Stimulated activated CD8-positive, alpha-beta memory T cell treated with anti-CD3 and anti-CD28 coated beads, Interleukin-12 subunit alpha, Interleukin-12 subunit beta, amount 100 ng/mL, for 4 hours (primary cell): ENCODE data around the gene ST8SIA6.
"Not testable (repeated sequence)": the region's sequence is repeated elsewhere in the genome, so short reads cannot be mapped to it uniquely, and the experiment has no call there.

Source experiments
- DNase-seq: peaks from one replicate; pipeline ENCODE4 v3.0.0-alpha.2; 2020; ENCODE audit warnings: low read depth

ST8SIA6 gene

GRCh38 chr10:17427201-17427600 is 27.2 kb downstream of the ST8SIA6 start:
- no peak for DNase-seq

GRCh38 chr10:17426263-17426750 is 28.1 kb downstream of the ST8SIA6 start:
- no peak for DNase-seq

- DNase-seq, result no peak
These were observed 28.7 kb downstream of the ST8SIA6 start for GRCh38 chr10:17425584-17426262.

- no peak for DNase-seq
These were observed 30.7 kb downstream of the ST8SIA6 start for GRCh38 chr10:17423632-17424186.

DNA sequence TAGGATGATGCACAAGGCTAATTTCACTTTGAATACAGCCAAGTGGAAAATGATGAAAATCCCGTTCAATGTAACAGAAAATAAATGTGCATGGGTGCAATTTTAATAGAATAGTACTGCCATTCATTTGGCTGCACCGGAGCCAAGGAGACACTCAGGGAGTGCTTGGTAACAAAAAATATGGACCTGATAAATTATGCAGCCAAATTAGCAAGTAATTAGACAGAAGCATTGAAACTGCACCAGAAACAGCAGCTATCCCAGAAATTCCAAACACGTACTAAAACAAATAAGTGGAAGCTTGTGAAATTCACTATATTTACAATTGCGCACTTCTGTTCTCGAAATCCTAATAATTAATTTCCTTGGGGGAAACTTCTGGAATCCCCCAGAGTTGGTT is 31.5 kb downstream of the ST8SIA6 start:
- DNase-seq, result no peak

GRCh38 chr10:17418249-17418648 is 36.1 kb downstream of the ST8SIA6 start:
- DNase-seq, result no peak

GRCh38 chr10:17416442-17417211 is 37.8 kb downstream of the ST8SIA6 start:
- DNase-seq, result no peak

DNA sequence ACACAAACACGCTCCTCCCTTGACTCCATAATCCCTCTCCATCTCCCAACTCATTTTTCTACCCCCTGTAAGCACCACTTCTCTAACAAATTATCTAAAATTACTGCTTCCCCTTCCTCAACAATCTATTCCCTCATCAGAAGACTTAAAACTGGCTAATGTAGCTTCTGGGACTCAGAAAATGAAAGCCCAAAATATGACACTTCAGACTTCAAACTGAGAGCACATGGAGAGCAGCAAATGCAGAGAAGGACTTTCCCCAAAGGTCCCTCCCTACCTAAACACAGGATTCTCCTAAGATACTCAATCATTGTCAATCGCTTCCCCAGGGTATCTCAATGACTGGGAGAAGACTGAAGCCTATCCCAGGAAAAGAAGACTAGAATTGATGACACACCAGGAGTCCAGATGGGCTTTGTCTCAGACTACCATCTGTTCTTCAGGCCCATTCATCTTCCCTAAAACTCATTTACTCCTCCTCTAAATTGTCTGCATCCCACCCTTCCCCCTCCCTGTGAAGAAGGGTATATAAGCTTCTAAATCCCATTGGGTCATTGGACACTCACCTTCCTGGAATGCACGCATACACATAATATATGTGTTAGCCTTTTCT is 39.2 kb downstream of the ST8SIA6 start:
- DNase-seq, result no peak

- no peak for DNase-seq
These were observed 39.9 kb downstream of the ST8SIA6 start for GRCh38 chr10:17414484-17414883.

DNA sequence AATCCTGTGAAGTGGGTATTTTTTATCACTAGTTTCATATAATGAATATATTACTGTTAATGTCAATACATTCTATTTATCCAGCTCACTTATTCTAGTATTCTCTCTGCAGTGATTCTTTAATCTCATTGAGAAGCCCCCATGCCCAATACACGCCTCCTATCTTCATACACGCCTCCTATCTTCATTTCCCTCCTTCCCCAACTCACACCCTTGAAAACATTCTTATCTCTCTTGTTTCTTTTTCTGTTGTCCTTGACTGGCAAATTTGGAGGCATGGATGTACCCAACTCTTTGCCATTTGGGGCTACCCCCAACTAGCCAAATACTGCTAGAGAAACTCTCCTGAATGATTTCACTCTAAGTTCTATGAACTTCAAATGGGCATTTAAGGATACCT is 40.5 kb downstream of the ST8SIA6 start:
- DNase-seq, result no peak

GRCh38 chr10:17412323-17412722 is 42.1 kb downstream of the ST8SIA6 start:
- DNase-seq, result no peak

- no peak for DNase-seq
These were observed 43.5 kb downstream of the ST8SIA6 start for GRCh38 chr10:17410907-17411306.

DNA sequence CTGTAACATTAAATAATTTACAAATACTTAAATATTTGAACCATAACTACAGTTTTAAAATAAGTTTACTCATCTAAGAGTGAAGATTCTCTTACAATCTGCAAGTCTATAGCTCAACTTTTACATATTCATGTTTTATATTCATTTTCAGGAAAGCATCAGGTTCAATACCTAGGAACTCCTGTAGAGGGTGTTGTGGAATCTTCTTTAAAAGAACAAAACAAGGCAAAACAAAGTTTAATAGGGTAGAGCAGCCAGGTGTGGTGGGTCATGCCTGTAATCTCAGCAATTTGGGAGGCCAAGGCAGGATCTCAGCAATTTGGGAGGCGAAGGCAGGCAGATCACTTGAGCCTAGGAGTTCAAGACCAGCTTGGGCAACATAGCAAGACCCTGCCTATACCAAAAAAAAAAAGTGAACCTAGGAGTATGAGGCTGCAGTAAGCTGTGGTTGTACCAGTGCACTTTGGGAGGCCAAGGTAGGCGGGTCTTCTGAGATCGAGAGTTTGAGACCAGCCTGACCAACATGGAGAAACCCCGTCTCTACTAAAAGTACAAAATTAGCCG is 45.1 kb downstream of the ST8SIA6 start:
- no peak for DNase-seq

DNA sequence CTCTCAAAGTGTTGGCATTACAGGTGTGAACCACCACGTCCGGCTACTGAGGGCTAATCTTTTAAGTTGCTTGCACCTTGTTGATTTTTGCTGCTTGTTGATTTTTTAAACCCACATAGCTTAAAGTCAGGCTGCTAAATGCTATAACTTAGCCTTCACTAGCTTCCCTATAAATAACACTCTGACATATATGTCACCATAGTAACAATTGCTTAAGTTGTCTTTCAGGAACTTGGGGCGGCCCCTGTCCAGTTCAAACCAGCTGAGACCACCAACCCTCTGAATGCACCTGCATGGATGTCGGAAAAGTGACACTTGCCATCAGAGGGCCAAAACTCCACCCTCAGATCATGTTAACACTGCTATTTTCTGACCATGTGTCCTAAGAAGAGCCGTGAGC is 47.3 kb downstream of the ST8SIA6 start:
- no peak for DNase-seq

DNA sequence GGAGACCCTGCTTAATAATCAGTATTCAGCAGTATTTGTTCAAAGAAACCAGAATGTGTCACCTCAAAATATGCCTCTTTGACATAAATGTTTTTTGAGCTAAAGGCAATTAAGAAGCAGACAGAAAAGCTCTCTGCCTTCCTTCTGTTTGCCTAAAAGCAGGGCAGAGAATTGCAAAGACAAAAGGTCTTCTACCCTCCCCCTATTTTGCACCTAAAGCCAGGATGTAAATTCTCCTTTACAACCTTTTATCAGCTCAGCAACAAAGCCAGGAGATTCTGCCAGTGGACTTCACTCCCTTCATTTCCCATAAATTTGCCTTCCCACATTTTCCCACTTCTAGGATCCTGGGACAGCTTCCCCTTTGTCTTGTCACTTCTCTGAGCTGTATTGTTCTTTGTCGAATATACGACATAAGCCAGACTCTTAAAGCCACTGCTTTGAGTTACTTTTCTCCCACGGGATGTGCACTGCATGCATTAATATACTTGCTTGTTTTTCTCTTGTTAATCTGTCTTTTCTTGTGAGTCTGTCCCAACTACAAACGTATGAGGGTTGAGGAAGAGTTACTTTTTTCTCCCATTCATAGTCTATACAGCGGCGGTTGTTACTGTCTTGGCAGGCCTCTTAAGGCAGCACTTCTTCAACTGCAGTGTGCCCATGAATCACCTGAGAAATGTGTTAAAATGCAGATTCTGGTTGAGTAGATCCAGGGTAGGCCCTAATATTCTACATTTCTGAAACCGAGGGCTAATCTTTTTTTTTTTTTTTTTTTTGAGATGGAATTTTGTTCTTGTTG is 48.2 kb downstream of the ST8SIA6 start:
- no peak for DNase-seq

GRCh38 chr10:17403161-17403560 is 51.2 kb downstream of the ST8SIA6 start:
- no peak for DNase-seq

- not testable (repeated sequence) for DNase-seq
These were observed 52.4 kb downstream of the ST8SIA6 start for GRCh38 chr10:17402040-17402439.

DNA sequence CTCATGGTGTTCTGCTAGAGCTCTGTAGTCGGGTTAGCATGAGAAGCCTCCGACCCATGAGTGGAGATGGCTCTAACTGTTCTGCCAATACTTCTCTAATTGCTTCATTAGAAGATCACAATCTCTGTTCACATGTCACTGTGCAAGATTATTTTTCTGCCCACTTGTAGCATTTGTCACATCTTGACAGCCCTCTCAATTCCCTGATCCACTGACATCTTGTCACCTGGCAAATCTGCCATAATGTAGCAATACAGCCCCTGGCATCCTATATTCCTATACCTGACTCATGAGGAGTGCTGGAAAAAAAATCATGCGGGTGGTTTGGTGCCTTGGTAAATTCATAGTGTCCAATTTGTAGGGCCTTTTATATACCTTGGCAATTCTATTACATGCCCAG is 58.4 kb downstream of the ST8SIA6 start:
- DNase-seq, result no peak

- no peak for DNase-seq
These were observed 59.5 kb downstream of the ST8SIA6 start for GRCh38 chr10:17394854-17395253.

DNA sequence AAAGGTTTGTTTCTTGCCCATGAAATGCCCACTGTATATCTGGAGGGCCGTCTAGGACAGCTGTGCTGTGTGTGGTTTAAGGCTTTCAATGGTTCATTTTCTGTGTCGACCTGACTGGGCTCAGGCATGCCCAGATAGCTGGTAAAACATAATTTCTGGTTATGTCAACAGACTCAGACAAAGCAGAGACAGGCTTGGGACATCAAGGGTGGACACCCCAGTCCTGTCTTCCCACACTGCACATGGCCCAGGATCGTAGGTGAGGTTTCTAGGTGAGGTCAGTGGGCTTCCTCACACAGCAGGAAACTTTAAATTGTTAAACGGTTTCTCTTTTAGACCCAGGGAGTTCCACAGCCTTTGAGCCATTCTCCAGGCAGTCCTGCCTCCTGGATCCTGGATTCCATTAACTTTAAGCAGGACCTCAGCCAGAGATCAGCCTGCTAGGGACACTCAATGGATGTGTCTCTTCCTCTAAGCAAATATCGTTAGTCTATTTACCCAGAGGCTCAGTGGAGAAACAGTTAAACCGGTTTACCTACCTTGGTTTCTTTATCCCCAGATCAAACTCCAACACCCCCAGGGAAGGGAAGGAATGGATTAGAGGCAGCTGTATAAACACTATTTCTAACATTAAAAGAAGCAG is 66.4 kb downstream of the ST8SIA6 start:
- no peak for DNase-seq

GRCh38 chr10:17386616-17387075 is 67.7 kb downstream of the ST8SIA6 start:
- no peak for DNase-seq
